ENCODE measurements around the gene PDZK1IP1.
"Not testable (repeated sequence)": the region's sequence is repeated elsewhere in the genome, so short reads cannot be mapped to it uniquely, and the experiment has no call there.

PDZK1IP1 gene

GRCh38 chr1:47223174-47223920 is 33.5 kb upstream of the PDZK1IP1 start:
- no peak for DNase-seq

DNA sequence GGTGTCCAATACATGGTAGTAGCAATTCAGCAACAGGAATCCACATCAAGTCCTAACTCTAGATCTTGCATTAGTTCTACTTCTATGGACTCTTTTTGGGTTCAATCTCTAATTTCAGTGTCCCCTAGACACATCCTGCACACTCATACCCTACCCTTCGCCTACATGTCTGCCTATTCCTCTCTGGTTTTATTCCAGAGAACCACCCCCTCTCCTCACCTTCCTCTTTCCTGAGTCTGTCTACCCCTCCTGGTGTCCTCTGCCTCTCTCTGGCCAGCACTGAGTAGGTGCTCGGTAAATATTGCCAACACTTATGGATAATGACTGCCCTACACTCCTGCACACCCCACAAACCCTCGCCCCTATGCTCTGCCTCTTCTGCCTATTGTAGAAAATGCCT is 32.6 kb upstream of the PDZK1IP1 start:
- no peak for DNase-seq

DNA sequence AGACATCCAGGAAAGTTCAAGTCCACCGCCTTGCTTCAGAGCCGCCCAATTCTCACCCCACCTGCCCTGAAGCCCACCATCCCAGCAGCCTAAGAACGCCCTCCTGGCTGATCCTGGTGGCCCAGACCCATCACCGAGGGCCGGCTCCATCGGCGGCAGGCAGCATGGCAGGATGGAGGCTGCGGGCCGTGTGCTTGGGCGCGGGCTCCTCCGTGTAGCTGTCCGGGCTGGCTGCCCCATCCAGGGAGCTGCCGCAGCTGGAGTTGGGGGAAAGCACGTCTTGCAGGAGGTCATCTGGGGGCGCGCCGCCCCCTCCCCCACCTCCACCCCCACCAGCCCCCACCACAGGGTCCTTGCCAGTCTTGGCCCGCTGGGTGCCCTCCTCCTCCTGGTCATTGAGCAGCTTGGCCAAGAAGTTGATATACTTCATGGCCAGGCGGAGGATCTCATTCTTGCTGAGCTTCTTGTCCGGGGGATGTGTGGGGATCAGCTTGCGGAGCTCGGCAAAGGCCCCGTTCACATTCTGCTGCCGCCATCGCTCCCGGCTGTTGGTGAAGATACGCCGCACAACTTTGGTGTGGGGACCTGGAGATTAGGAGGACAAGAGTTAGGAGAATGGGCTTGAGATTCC is 29.9 kb upstream of the PDZK1IP1 start:
- no peak for DNase-seq

GRCh38 chr1:47219001-47219400 is 29.2 kb upstream of the PDZK1IP1 start:
- DNase-seq: no peak

DNA sequence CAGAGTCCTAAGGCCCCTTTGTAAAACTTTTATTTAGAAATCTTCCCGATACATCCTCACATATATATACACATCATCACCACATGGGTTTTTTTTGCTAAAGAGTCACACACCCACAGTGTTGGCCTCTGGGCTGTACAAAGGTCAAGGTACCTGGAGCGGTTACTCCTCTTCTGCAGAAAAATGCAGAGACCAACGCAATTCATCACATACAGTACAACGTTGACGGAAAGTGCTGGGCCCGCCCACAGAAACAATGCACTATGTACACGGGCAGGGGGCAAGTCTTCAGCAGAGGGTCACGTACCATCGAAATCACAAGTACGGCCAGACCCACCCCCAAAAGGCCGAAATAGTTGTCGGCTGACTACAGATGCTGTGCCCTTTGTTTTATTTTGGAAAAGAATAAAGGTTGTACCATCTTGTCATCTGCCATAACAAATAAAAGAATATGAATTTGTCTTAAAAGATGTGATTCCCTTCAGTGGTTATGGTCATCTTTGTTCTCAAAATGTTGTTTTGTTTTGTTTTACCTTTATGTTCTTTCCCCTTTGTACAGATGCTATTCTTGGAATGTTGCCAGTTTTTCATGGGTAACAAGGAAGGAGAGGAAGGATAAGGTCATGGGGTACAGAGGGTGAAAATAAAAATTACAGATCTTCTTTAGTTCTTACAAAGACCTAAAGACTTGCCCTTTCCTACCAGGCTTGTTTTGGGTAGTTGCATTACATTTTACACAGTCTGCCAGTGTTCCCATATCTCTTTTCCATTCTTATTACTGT is 26.6 kb upstream of the PDZK1IP1 start:
- no peak for DNase-seq

DNA sequence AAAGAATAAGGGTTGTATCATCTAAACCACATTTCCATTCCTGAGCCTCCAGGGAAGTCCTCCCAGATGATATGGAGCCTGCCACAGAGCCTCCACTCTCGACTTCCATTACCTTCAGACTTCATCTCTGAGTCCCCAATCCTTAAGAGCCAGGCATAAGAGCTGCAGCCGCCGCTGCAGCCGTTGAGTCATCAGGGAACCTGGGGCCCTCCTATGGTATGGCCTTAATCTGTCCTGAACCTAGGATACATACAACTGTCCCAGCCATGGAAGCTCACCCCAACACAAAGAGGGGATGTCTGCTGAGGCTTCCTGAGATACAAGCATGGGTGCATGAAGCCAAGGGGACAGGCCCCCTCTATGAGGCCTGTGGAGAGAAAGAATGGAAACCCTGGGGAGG is 25.9 kb upstream of the PDZK1IP1 start:
- DNase-seq: no peak

DNA sequence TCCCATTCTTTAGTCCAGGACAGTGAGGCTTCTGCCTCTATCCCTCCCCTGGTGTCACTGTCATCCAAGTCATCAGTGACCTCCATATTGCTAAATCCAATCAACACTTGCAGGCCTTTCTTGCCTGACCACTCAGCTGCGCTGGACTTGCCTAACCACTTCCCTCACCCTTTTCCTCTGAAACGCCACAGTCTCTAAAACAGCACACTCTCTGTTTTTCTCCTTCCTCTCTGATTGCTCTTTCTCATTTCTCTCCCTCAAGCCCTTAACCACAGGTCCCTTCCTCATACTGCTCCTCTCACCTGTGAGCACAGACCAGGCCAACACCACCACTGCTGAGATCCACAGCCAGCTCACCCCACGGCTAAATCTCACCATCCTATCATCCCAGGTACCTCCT is 24.7 kb upstream of the PDZK1IP1 start:
- DNase-seq: no peak

DNA sequence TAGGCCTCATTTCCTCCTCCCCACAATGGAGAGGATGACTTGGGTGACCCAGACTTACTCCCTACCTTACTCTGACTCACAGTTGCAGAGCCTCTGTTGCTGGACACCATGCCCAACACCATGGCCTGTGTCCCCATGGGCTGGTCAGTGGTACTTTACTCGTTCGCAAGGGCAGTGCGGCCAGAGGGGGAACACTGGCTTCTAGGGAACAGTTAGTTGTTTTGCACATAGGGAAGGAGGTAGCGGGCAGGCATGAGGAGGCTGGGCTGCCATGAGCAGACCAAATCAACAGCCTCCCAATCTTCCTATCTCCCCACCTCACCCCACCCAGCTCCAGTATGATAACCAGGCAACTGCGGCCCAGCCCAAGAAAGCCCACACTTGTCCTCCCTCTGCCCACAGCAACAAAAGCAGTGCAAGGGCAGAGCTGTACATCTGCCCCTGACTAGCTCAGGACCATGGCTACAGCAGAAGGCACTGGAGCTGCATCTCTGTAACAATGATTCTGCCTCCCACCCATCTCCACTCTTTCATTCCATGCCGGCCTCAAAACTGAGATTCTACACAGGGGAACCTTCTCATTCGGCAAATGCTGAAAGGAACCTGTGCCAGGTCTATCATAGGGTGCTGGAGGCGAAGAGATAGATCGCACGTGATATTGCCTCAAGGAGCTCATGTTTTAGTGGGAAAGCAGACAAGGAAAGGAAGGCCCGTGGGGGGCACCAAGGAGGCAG is 23.6 kb upstream of the PDZK1IP1 start:
- no peak for DNase-seq

- no peak for DNase-seq
Observed at GRCh38 chr1:47212636-47213229, 22.9 kb upstream of the PDZK1IP1 start.

- DNase-seq: no peak
Observed at GRCh38 chr1:47211796-47212269, 22.0 kb upstream of the PDZK1IP1 start.

GRCh38 chr1:47210666-47211065 is 20.8 kb upstream of the PDZK1IP1 start:
- DNase-seq: no peak

- no peak for DNase-seq
Observed at GRCh38 chr1:47209725-47210325, 20.0 kb upstream of the PDZK1IP1 start.

DNA sequence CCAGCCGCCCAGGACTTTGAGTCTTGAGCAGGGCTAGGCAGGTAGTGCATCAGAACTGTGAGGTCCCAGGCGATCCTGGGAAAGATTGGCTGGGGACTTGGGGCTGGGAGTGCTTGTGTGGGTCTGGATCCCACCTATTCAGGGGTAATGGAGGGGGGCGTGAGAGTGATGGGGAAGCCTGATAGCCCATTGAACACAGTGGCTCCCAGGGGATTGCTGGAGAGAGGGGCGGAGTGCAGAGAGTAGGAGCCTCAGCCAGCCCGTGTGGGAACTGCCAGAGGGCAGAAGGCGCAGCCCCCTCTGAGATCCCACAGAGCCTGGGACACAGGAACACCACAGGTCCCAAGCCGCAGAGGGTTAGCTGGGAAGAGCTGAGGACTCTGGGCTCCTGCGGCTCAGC is 19.3 kb upstream of the PDZK1IP1 start:
- no peak for DNase-seq

GRCh38 chr1:47208374-47208850 is 18.6 kb upstream of the PDZK1IP1 start:
- DNase-seq: no peak

GRCh38 chr1:47207803-47208373 is 18.1 kb upstream of the PDZK1IP1 start:
- no peak for DNase-seq

- no peak for DNase-seq
Observed at GRCh38 chr1:47205918-47206317, 16.1 kb upstream of the PDZK1IP1 start.

- not testable (repeated sequence) for DNase-seq
Observed at GRCh38 chr1:47203504-47203903, 13.7 kb upstream of the PDZK1IP1 start.

DNA sequence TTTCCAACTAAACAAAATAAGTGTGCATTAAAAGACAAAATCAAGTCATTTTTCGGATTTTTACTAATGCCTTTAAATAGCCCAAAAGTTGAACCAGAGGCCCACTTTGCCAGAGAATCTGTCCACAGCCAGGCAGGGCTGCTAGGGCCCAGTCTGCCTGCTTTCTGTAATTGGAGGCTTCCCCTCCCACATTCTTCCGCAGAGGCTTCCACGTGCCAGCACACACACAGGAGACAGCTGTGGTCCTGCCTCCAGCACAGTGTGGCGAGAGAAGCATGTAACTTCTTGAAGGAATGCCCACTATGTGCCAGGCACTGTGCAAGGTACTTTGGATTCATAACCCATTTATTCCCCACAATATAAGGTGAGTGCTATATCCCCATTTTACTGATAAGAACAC is 11.3 kb upstream of the PDZK1IP1 start:
- DNase-seq: no peak

DNA sequence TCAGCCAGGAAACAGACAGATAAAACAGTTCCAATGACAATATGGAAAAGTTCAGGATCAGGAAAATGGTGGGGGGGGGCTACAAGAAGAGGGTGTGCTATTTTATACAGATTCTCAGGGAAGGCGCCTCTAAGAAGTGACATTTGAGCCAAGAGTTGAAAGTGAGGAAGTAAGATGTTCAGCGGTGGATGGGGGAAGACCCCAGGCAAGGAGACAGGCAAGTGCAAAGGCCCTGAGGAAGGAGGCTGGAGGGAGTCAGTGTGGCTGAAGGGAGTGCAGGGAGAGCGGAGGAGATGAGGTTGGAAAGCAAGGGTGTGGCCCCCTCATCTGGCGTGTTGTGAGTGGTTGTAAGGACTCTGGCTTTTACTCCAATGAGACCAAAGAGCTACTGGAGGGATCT is 8.4 kb upstream of the PDZK1IP1 start:
- no peak for DNase-seq

- DNase-seq: no peak
Observed at GRCh38 chr1:47196622-47197021, 6.8 kb upstream of the PDZK1IP1 start.

- not testable (repeated sequence) for DNase-seq
Observed at GRCh38 chr1:47195981-47196380, 6.1 kb upstream of the PDZK1IP1 start.

DNA sequence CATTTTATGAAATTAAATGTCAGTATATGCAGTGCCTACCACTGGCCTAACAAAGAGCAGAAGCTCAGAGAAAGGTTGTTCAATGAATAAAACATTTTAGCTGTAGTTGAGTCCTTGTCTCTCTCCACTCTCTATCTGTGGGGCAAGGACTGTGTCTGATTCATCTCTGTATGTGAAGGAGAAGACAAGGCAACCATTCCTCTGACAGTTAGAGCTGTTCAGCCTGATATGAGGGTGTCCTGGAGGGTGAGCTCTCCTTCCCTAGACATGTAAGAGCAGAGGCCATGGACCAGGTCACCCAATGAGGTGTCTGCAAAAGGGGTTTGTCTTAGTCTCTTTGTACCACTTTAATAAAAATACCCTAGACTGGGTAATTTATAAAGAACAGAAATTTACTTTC is 4.5 kb upstream of the PDZK1IP1 start:
- no peak for DNase-seq
